Endothelial cell of umbilical vein (primary cell): ENCODE measurements around the gene MMP28. TPM values are rescaled to one million over a fixed set of nuclear protein-coding genes. Genes with fewer than 3 reads are reported as not detected.

ENCODE experiments used
- BruUV-seq: library from RNA; stranded (reverse); fragments of 400-500 nt; replicated peaks from 2 replicates; lab custom pipeline; 2021; lab: Mats Ljungman, UMichigan
- CTCF ChIA-PET: fragments of 300-600, 350-600 bp; sonication (Branson Sonifier 250); formaldehyde crosslinking; loops from one replicate; lab custom pipeline; 2021; ENCODE audit warnings: antibody characterized with exemption, inconsistent platforms; lab: Charles Lee
- POLR2A ChIA-PET: fragments of 300-600, 350-600 bp; sonication (Branson Sonifier 250); formaldehyde crosslinking; loops from one replicate; lab custom pipeline; 2021; ENCODE audit warnings: antibody characterized with exemption, inconsistent platforms; lab: Charles Lee
- DNase-seq: peaks from one replicate; pipeline ENCODE4 v3.0.0-alpha.2; 2011; ENCODE audit warnings: low read depth, low spot score
- FAIRE-seq: peaks from 2 replicates; lab custom pipeline; 2011; peaks lifted over from hg19 to GRCh38; lab: Jason Lieb, UNC
- H2AFZ ChIP-seq: 2 replicates; pipeline ENCODE4 v1.6.0; 2012; ENCODE audit warnings: low read depth, low read length, control low read depth, inconsistent platforms
- H3K27ac ChIP-seq: 2 replicates; pipeline ENCODE4 v1.5.1; 2011; ENCODE audit warnings: low read depth, mild to moderate bottlenecking, control low read depth, low read length, moderate library complexity; ENCODE audit not compliant: insufficient read depth
- H3K27me3 ChIP-seq, 2 experiments: 2 replicates each; pipeline versions ENCODE4 v1.6.0 to v1.6.1; 2011; ENCODE audit warnings: low read length in 2 of 2, mixed read lengths in 1 of 2; ENCODE audit not compliant: control insufficient read depth in 2 of 2, insufficient read depth in 2 of 2
- H3K36me3 ChIP-seq, 2 experiments: 2 replicates in 1 of 2; 3 replicates in 1 of 2; pipeline ENCODE4 v1.5.1; 2011; ENCODE audit warnings: low read length in 2 of 2, mild to moderate bottlenecking in 1 of 2, moderate library complexity in 1 of 2; ENCODE audit not compliant: control insufficient read depth in 2 of 2, insufficient read depth in 2 of 2; ENCODE audit errors: extremely low read depth in 1 of 2
- H3K4me1 ChIP-seq: 3 replicates; pipeline ENCODE4 v1.5.1; 2011; ENCODE audit warnings: mild to moderate bottlenecking, low read length; ENCODE audit not compliant: control insufficient read depth, insufficient read depth; ENCODE audit errors: extremely low read depth
- H3K4me2 ChIP-seq: 2 replicates; pipeline ENCODE4 v1.6.1; 2011; ENCODE audit warnings: low read length, control low read depth, mixed read lengths; ENCODE audit not compliant: insufficient read depth
- H3K4me3 ChIP-seq, 3 experiments: fragments of 200-600 bp in 1 of 3; sonication (generic), shearing (Covaris generic) in 1 of 3; replicated peaks in 1 of 3; 2 replicates each; pipeline ENCODE4 v1.5.1; 2011 to 2016; ENCODE audit warnings: control low read depth in 3 of 3, low read length in 3 of 3, mild to moderate bottlenecking in 2 of 3, inconsistent platforms in 1 of 3, low read depth in 1 of 3, moderate library complexity in 1 of 3; ENCODE audit not compliant: insufficient read depth in 1 of 3
- H3K79me2 ChIP-seq: 2 replicates; pipeline ENCODE4 v1.6.0; 2012; ENCODE audit warnings: low read length, inconsistent platforms; ENCODE audit not compliant: control insufficient read depth, insufficient read depth
- H3K9ac ChIP-seq: replicated peaks from 2 replicates; pipeline ENCODE3; 2011; ENCODE audit warnings: low read length, control low read depth; ENCODE audit not compliant: insufficient read depth; ENCODE audit errors: extremely low read depth
- H3K9me1 ChIP-seq: replicated peaks from 3 replicates; pipeline ENCODE4 v1.6.0; 2011; ENCODE audit warnings: mild to moderate bottlenecking, low read length; ENCODE audit not compliant: control insufficient read depth, insufficient read depth; ENCODE audit errors: extremely low read depth
- H3K9me3 ChIP-seq: replicated peaks from 2 replicates; pipeline ENCODE4 v1.5.1; 2012; ENCODE audit warnings: low read length, inconsistent platforms; ENCODE audit not compliant: control insufficient read depth, insufficient read depth
- H4K20me1 ChIP-seq: replicated peaks from 2 replicates; pipeline ENCODE3; 2011; ENCODE audit warnings: mild to moderate bottlenecking, low read length; ENCODE audit not compliant: control insufficient read depth, insufficient read depth; ENCODE audit errors: extremely low read depth
- EZH2 ChIP-seq: IDR thresholded peaks from 2 replicates; pipeline ENCODE4 v1.6.1; 2012; ENCODE audit warnings: borderline replicate concordance, low read depth, mild to moderate bottlenecking, moderate library complexity, low read length, inconsistent platforms; ENCODE audit not compliant: severe bottlenecking
- FOS ChIP-seq: IDR thresholded peaks from 2 replicates; pipeline ENCODE4 v1.6.1; 2011; ENCODE audit warnings: mild to moderate bottlenecking, low read length, moderate library complexity, borderline replicate concordance; ENCODE audit not compliant: insufficient read depth
- GATA2 ChIP-seq: IDR thresholded peaks from 2 replicates; pipeline ENCODE4 v1.7.0; 2011; ENCODE audit warnings: low read depth, mild to moderate bottlenecking, moderate library complexity, mixed read lengths, low read length; ENCODE audit not compliant: insufficient read length, insufficient read depth
- JUN ChIP-seq: IDR thresholded peaks from 2 replicates; pipeline ENCODE4 v1.6.1; 2011; ENCODE audit warnings: borderline replicate concordance, low read depth; ENCODE audit not compliant: insufficient read length, insufficient read depth
- MYC ChIP-seq: IDR thresholded peaks from one replicate; pipeline ENCODE4 v1.6.1; 2011; ENCODE audit warnings: mild to moderate bottlenecking, low read depth, low read length
- POLR2A ChIP-seq: IDR thresholded peaks from 2 replicates; pipeline ENCODE4 v1.6.1; 2012; ENCODE audit warnings: low read depth, mild to moderate bottlenecking, control low read depth, low read length
- POLR2AphosphoS5 ChIP-seq: IDR thresholded peaks from 2 replicates; pipeline ENCODE4 v1.6.1; 2012; ENCODE audit warnings: low read depth, mild to moderate bottlenecking, control low read depth, low read length, moderate library complexity; ENCODE audit not compliant: insufficient read depth
- dilution Hi-C: fragments of 300-500 bp; cut with MboI; formaldehyde crosslinking; loops from one replicate; pipeline ENCODE4 v1.15.0; 2019; ENCODE audit warnings: low sequenced_read_pairs; ENCODE audit not compliant: extremely low pct_ligation_motif_present
- intact Hi-C: fragments of 100-400 bp; cut with micrococcal nuclease; formaldehyde crosslinking; loops from one replicate; pipeline ENCODE4 v1.10.0; 2022
- polyA plus RNA-seq, 4 experiments: library from polyadenylated mRNA; depleted of rRNA in 3 of 4; stranded (reverse) in 3 of 4; unstranded in 1 of 4; fragments of >200 nt; gene quantifications; 2 replicates each; pipeline versions ENCODE4 v1.2.1 to v1.2.3, GENCODE V29; 2011 to 2012; ENCODE audit warnings: missing spikeins in 1 of 4
- total RNA-seq: library from RNA; stranded (reverse); gene quantifications from 2 replicates; pipeline ENCODE4 v1.2.3, GENCODE V29; 2021
- TF ChIP-seq, protein P1 (sequence below), 2 donors: IDR thresholded peaks; 1 replicate in 1 of 2; 2 replicates in 1 of 2; pipeline ENCODE4 v1.5.1; 2011; ENCODE audit warnings: low read length in 2 of 2, mild to moderate bottlenecking in 2 of 2, moderate library complexity in 2 of 2, control low read depth in 1 of 2, inconsistent platforms in 1 of 2, low read depth in 1 of 2; ENCODE audit not compliant: insufficient read depth in 1 of 2; ENCODE audit errors: extremely low read depth in 1 of 2
- TF ChIP-seq, protein P2 (sequence below): IDR thresholded peaks from 2 replicates; pipeline ENCODE4 v1.6.1; 2011; ENCODE audit not compliant: insufficient read depth, insufficient read length

Gene MMP28
- total and polyA plus RNA-seq, 2 donors (not counting 3 experiments of a cell fraction or from before 2014, with no cell fraction given), result 6.1 to 7.1 TPM

DNA sequence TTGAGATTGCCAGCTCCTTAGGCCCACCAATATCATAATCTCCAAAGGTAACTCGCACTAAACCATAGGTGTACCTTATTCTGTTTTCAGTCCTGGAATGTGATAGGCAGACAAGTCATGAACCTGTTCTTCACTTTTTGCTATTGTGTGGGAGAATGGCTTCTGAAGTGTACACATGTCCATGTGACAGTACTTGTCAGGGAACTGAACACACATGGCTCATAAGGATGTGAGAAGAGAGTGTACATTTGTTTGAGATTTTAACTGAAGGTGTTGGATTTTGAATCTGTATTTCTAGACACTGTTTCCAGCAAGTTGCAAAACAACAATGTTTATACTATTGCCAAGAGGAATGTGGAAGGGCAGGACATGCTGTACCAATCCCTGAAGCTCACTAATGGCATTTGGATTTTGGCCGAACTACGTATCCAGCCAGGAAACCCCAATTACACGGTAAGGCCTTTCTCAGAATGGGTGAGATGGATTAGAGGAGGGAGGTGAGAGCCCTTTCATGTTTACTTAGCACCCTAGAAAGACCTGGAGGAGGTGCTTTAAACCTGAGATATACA lies 78.5 kb downstream of the MMP28 start:
- no peak for DNase-seq
- CTCF ChIA-PET, result interaction anchor here (1.1 to 1.6 kb wide), 2 partner anchors 11 to 30 kb away, joined by 3 to 7 read pairs; no protein-coding TSS in a partner anchor
- Histone ChIP-seq H3K9me1 (no peaks in the 10 kb centered on the region), H3K4me1 (peaks cover 15% of the 10 kb centered on the region), H3K27me3 (no peaks in the 10 kb centered on the region), H4K20me1 (peaks cover 2% of the 10 kb centered on the region), H3K4me2 (no peak overlapping the region), H3K36me3 (peaks cover 8 to 10% of the 10 kb centered on the region in 2 experiments), H3K9ac (no peak overlapping the region), H3K79me2 (no peaks in the 10 kb centered on the region), H3K4me3 (no peak overlapping the region), H2AFZ (no peak overlapping the region), H3K9me3 (no peaks in the 10 kb centered on the region), H3K27ac (no peak overlapping the region)
- POLR2A ChIA-PET, result no interaction called here
- intact Hi-C loops (no loop called here), dilution Hi-C loops (no loop called here)
- FAIRE-seq, result no peak
- no TSS peak for BruUV-seq
- TF ChIP-seq MYC (no peak), JUN (no peak), GATA2 (no peak), EZH2 (no peak), FOS (no peak), POLR2AphosphoS5 (no peak), POLR2A (no peak)
- TF ChIP-seq, protein P1, sequence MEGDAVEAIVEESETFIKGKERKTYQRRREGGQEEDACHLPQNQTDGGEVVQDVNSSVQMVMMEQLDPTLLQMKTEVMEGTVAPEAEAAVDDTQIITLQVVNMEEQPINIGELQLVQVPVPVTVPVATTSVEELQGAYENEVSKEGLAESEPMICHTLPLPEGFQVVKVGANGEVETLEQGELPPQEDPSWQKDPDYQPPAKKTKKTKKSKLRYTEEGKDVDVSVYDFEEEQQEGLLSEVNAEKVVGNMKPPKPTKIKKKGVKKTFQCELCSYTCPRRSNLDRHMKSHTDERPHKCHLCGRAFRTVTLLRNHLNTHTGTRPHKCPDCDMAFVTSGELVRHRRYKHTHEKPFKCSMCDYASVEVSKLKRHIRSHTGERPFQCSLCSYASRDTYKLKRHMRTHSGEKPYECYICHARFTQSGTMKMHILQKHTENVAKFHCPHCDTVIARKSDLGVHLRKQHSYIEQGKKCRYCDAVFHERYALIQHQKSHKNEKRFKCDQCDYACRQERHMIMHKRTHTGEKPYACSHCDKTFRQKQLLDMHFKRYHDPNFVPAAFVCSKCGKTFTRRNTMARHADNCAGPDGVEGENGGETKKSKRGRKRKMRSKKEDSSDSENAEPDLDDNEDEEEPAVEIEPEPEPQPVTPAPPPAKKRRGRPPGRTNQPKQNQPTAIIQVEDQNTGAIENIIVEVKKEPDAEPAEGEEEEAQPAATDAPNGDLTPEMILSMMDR (IDR thresholded peaks at IDR 0.05; ENCODE audit: extremely low read depth in 1 of 2, insufficient read depth in 1 of 2, low read depth in 1 of 2, low read length in 2 of 2), result no peak
- TF ChIP-seq, protein P2, sequence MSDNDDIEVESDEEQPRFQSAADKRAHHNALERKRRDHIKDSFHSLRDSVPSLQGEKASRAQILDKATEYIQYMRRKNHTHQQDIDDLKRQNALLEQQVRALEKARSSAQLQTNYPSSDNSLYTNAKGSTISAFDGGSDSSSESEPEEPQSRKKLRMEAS, result no peak
